K562 (cell line): ENCODE data around the gene KRTAP10-8. TPM values are rescaled to one million over a fixed set of nuclear protein-coding genes. Genes with fewer than 3 reads are reported as not detected.

Source experiments
- ATAC-seq: fragments of 200-7000 bp; cut with Tn5 transposase; 3 replicates; pipeline ENCODE4 v1.9.1; 2020; ENCODE audit warnings: moderate library complexity
- BruUV-seq: library from RNA; stranded (reverse); fragments of 400-500 nt; replicated peaks from 2 replicates; lab custom pipeline; 2021; lab: Mats Ljungman, UMichigan
- CTCF ChIA-PET: fragments of 300-600 bp; formaldehyde crosslinking; extraction: SDS; loops from one replicate; lab custom pipeline; 2021; ENCODE audit warnings: low intra/inter-chr PET ratio; lab: Yijun Ruan, JAX
- POLR2A ChIA-PET: fragments of 300-600, 350-650 bp; sonication (Branson Sonifier 250); formaldehyde crosslinking; extraction: SDS; loops from one replicate; lab custom pipeline; 2021; ENCODE audit warnings: antibody characterized with exemption, inconsistent platforms; lab: Yijun Ruan, JAX
- DNase-seq, 4 experiments: peaks; one replicate each; pipeline versions ENCODE4 v3.0.0 to v3.0.0-alpha.2; 2011 to 2018; ENCODE audit warnings: low spot score in 3 of 4, mixed read lengths in 3 of 4; ENCODE audit errors: extremely low read depth in 1 of 4
- FAIRE-seq: peaks from 2 replicates; lab custom pipeline; 2011; peaks lifted over from hg19 to GRCh38; lab: Jason Lieb, UNC
- H2AFZ ChIP-seq: 2 replicates; pipeline ENCODE4 v1.6.0; 2011; ENCODE audit warnings: low read depth, low read length, control low read depth, inconsistent platforms
- H3K27ac ChIP-seq: fragments of 200-600 bp; 3 replicates; pipeline ENCODE4 v1.8.0; 2011; ENCODE audit warnings: low read depth, mild to moderate bottlenecking, control low read depth, inconsistent platforms, low read length, moderate library complexity, mixed read lengths; ENCODE audit errors: extremely low read depth
- H3K27me3 ChIP-seq, 2 experiments: fragments of 300-600 bp in 1 of 2; 2 replicates in 1 of 2; 3 replicates in 1 of 2; pipeline versions ENCODE4 v1.6.0 to v1.8.0; 2011; ENCODE audit warnings: inconsistent platforms in 2 of 2, low read length in 2 of 2, mild to moderate bottlenecking in 1 of 2, mixed read lengths in 1 of 2, moderate library complexity in 1 of 2; ENCODE audit not compliant: control insufficient read depth in 2 of 2, insufficient read depth in 2 of 2
- H3K36me3 ChIP-seq: fragments of 300-600 bp; 3 replicates; pipeline ENCODE4 v1.8.0; 2011; ENCODE audit warnings: mild to moderate bottlenecking, low read length, inconsistent platforms; ENCODE audit not compliant: control insufficient read depth, insufficient read depth
- H3K4me1 ChIP-seq, 2 experiments: fragments of 200-600 bp in 1 of 2; replicated peaks in 1 of 2; 2 replicates in 1 of 2; 3 replicates in 1 of 2; pipeline versions ENCODE4 v1.5.1 to v1.8.0; 2011; ENCODE audit warnings: inconsistent platforms in 2 of 2, low read length in 2 of 2, mild to moderate bottlenecking in 1 of 2, mixed read lengths in 1 of 2, moderate library complexity in 1 of 2; ENCODE audit not compliant: control insufficient read depth in 2 of 2, insufficient read depth in 2 of 2
- H3K4me2 ChIP-seq: 2 replicates; pipeline ENCODE4 v1.6.1; 2011; ENCODE audit warnings: low read length, control low read depth, inconsistent platforms, mixed read lengths; ENCODE audit not compliant: insufficient read depth
- H3K4me3 ChIP-seq: fragments of 200-600 bp; sonication (generic), shearing (Covaris generic); 2 replicates; pipeline ENCODE4 v1.5.1; 2016; ENCODE audit warnings: control low read depth, inconsistent platforms
- H3K79me2 ChIP-seq: fragments of 200-600 bp; 3 replicates; pipeline ENCODE4 v1.8.0; 2011; ENCODE audit warnings: low read length, inconsistent platforms; ENCODE audit not compliant: control insufficient read depth, insufficient read depth
- H3K9ac ChIP-seq, 2 experiments: 2 replicates each; pipeline versions ENCODE4 v1.6.0 to v1.6.1; 2011; ENCODE audit warnings: low read depth in 2 of 2, low read length in 2 of 2, control low read depth in 1 of 2, inconsistent platforms in 1 of 2, mild to moderate bottlenecking in 1 of 2, mixed read lengths in 1 of 2; ENCODE audit not compliant: insufficient read depth in 1 of 2
- H3K9me1 ChIP-seq: one replicate; pipeline ENCODE4 v1.6.0; 2011; ENCODE audit warnings: inconsistent platforms, mild to moderate bottlenecking, low read length, moderate library complexity; ENCODE audit not compliant: control insufficient read depth, insufficient read depth
- H3K9me3 ChIP-seq: replicated peaks from 2 replicates; pipeline ENCODE4 v1.5.1; 2011; ENCODE audit warnings: low read depth, low read length, inconsistent platforms; ENCODE audit not compliant: control insufficient read depth, insufficient read depth
- H4K20me1 ChIP-seq: replicated peaks from 2 replicates; pipeline ENCODE4 v1.6.1; 2011; ENCODE audit warnings: low read length, inconsistent platforms, mixed read lengths; ENCODE audit not compliant: control insufficient read depth, insufficient read depth
- ARID3A ChIP-seq: IDR thresholded peaks from 2 replicates; pipeline ENCODE4 v1.6.1; 2012; ENCODE audit warnings: low read depth, low read length, improper control_type of control experiment, borderline replicate concordance
- CREM ChIP-seq: IDR thresholded peaks from 2 replicates; pipeline ENCODE4 v1.6.1; 2014; ENCODE audit warnings: antibody characterized with exemption, low read depth
- FOSL1 ChIP-seq: fragments of 200-800 bp; sonication (Bioruptor generic); conservative IDR thresholded peaks from 2 replicates; pipeline ENCODE4 v1.6.1; 2016; ENCODE audit warnings: missing genetic modification characterization, missing compliant biosample characterization
- ILF3 ChIP-seq: fragments of 450-650 bp; IDR thresholded peaks from 2 replicates; pipeline ENCODE4 v1.6.1; 2018; ENCODE audit warnings: antibody characterized with exemption, mild to moderate bottlenecking, moderate library complexity, borderline replicate concordance
- JUND ChIP-seq, 2 experiments: IDR thresholded peaks; 2 replicates in 1 of 2; 3 replicates in 1 of 2; pipeline ENCODE4 v1.6.1; 2011; ENCODE audit warnings: borderline replicate concordance in 2 of 2, low read depth in 2 of 2, low read length in 2 of 2, improper control_type of control experiment in 1 of 2, missing biosample characterization in 1 of 2, missing genetic modification characterization in 1 of 2, missing genetic modification reagents in 1 of 2
- POLR3A ChIP-seq: IDR thresholded peaks from 2 replicates; pipeline ENCODE4 v1.6.1; 2011; ENCODE audit warnings: borderline replicate concordance, mild to moderate bottlenecking, moderate library complexity; ENCODE audit not compliant: insufficient read length, insufficient read depth; ENCODE audit errors: extremely low read depth
- POU5F1 ChIP-seq: fragments of 150-350 bp; IDR thresholded peaks from 2 replicates; pipeline ENCODE4 v1.6.1; 2014; ENCODE audit warnings: borderline replicate concordance, low read length, low read depth, mild to moderate bottlenecking; ENCODE audit not compliant: partially characterized antibody
- SAFB2 ChIP-seq: fragments of 200-400 bp; formaldehyde crosslinking; IDR thresholded peaks from 2 replicates; pipeline ENCODE4 v1.6.1; 2018; ENCODE audit warnings: borderline replicate concordance, low read length, low read depth, moderate library complexity; ENCODE audit not compliant: severe bottlenecking
- ZNF79 ChIP-seq: fragments of 250-450 bp; sonication (Bioruptor Pico); IDR thresholded peaks from 2 replicates; pipeline ENCODE4 v1.4.0; 2020; ENCODE audit warnings: low read depth, mild to moderate bottlenecking, moderate library complexity
- WGBS: fragments of 100-300 bp; shearing (Covaris generic); methylation state at CpG from one replicate; pipeline ENCODE4 v1.1.6; 2016; ENCODE audit warnings: low coverage, mixed read lengths; ENCODE audit not compliant: insufficient coverage; ENCODE audit errors: missing lambda C conversion rate; 5-methylcytosine and 5-hydroxymethylcytosine counted together
- in situ Hi-C: fragments of 300-500 bp; cut with MboI; formaldehyde crosslinking; loops from 4 replicates; pipeline ENCODE4 v1.15.0; 2018; ENCODE audit warnings: inconsistent platforms, mixed read lengths
- intact Hi-C: fragments of 100-400 bp; cut with micrococcal nuclease; formaldehyde crosslinking; loops from 2 replicates; pipeline ENCODE4 v1.14.2; 2022
- polyA plus RNA-seq, 8 experiments: library from polyadenylated mRNA; depleted of rRNA in 4 of 8; stranded (reverse) in 5 of 8; unstranded in 3 of 8; fragments of >200 nt; fragmentation: Nextera tagmentation in 2 of 8; fragmentation: Illumina TruSeq in 1 of 8; extraction: Ambion mirVana in 2 of 8; extraction: Trizol in 1 of 8; gene quantifications; 2 replicates each; pipeline versions ENCODE4 v1.2.1 to v1.2.3, GENCODE V29; 2011 to 2014; ENCODE audit warnings: inconsistent platforms in 1 of 8, missing spikeins in 1 of 8
- total RNA-seq, 7 experiments: library from RNA; depleted of rRNA in 6 of 7; stranded (reverse); fragments of >200 nt in 6 of 7; fragmentation: Illumina TruSeq in 2 of 7; extraction: Trizol in 2 of 7; gene quantifications; 2 replicates each; pipeline versions ENCODE4 v1.2.1 to v1.2.3, GENCODE V29; 2011 to 2021; ENCODE audit warnings: low replicate concordance in 1 of 7
- TF ChIP-seq, protein P1 (sequence below): fragments of 450-650 bp; formaldehyde crosslinking; IDR thresholded peaks from 2 replicates; pipeline ENCODE4 v1.4.0; 2020; ENCODE audit warnings: mild to moderate bottlenecking

KRTAP10-8 gene
- total and polyA plus RNA-seq, 9 of the 15 experiments (the other 6 are each of a cell fraction or from before 2014, with no cell fraction given) = not detected

DNA sequence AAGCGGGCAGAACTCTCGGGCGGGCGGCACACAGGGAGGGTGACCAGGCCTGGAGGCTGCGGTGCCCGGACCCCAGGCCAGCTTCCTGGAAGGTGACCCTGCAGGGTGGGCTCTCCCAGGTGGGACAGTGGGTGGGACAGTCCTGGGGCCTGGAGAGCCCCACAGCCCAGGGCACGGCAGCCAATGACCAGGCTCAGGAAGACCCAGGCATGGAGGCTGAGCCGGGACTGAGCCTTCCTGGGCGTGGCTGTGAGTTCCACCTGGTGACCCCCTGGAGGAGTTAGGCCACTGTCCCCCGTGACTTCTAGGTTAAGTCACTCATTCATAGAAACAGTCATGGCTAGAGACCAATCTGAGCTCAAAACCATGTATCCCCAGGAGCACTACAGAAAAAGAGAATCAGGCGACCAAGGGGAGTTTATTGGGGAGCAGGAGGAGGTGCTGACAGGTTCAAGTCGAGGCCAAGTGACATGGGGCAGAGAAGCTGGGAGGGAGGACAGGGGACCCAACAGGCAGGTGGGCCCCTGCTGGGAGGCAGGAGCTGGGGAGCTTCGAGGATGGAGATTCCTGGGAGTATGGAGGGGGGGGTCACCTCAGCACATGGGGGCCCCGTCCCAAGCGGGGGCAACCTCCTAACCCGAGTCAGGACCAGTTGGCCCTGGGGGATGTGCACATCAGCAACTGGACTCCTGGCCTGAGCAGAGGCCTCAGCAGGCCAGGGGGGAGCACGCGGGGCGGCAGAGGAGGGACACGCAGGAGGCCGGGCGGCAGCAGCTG lies 32.6 kb upstream of the KRTAP10-8 start:
- ATAC-seq (no peak), FAIRE-seq (no peak), DNase-seq (no peak)
- POLR2A ChIA-PET = interaction anchor here (0.7 kb wide), 1 partner anchor 74 kb away, joined by 4 read pairs; no protein-coding TSS in a partner anchor
- Histone ChIP-seq H2AFZ (no peak overlapping the region), H3K9me1 (no peaks in the 10 kb centered on the region), H3K27ac (no peak overlapping the region), H3K79me2 (no peaks in the 10 kb centered on the region), H3K4me2 (no peak overlapping the region), H3K27me3 (peaks cover 0 to 27% of the 10 kb centered on the region in 2 experiments; a peak in 3 of 5 replicates), H4K20me1 (no peaks in the 10 kb centered on the region), H3K9ac (no peak overlapping the region), H3K36me3 (no peaks in the 10 kb centered on the region), H3K4me1 (peaks cover 0 to 4% of the 10 kb centered on the region in 2 experiments; a peak in 2 of 5 replicates), H3K9me3 (peaks cover 3% of the 10 kb centered on the region), H3K4me3 (no peak overlapping the region)
- BruUV-seq = no TSS peak
- in situ Hi-C loops = no loop called here
- WGBS = 2% methylated on average over 20 of the region's 22 CpGs
- intact Hi-C loops = no loop called here
- no peak for TF ChIP-seq ZNF79 (CRISPR knock-in tag)
- CTCF ChIA-PET = no interaction called here

DNA sequence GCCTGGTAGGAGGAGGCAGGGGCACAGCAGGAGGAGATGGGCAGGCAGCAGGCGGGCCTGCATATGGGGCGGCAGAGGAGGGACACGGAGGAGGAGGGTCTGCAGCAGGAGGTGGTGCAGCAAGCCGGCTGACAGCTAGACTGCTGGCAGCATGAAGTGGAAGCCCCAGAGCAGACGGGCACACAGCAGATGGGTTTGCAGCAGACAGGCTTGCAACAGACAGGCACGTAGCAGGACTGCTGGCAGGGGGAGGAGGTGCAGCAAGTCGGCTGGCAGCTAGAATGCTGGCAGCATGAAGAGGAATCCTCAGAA lies 32.1 kb upstream of the KRTAP10-8 start:
- H3K27ac ChIP-seq = no peak overlapping the region
- no peak overlapping the region for H3K4me3 ChIP-seq
- CTCF ChIA-PET = no interaction called here
- BruUV-seq = no TSS peak
- H3K9me1 ChIP-seq = no peaks in the 10 kb centered on the region
- H3K27me3 ChIP-seq = peaks cover 0 to 21% of the 10 kb centered on the region in 2 experiments; a peak in 3 of 5 replicates
- intact Hi-C loops (no loop called here), in situ Hi-C loops (no loop called here)
- no peak overlapping the region for H3K9ac ChIP-seq
- no peak overlapping the region for H3K4me2 ChIP-seq
- H4K20me1 ChIP-seq = no peaks in the 10 kb centered on the region
- ATAC-seq (no peak), DNase-seq (no peak), FAIRE-seq (no peak)
- POLR2A ChIA-PET = interaction anchor here (0.7 kb wide), 1 partner anchor 73 kb away, joined by 4 read pairs; no protein-coding TSS in a partner anchor
- H3K36me3 ChIP-seq = no peaks in the 10 kb centered on the region
- no peak overlapping the region for H2AFZ ChIP-seq
- H3K9me3 ChIP-seq = peaks cover 3% of the 10 kb centered on the region
- no peaks in the 10 kb centered on the region for H3K79me2 ChIP-seq
- WGBS = 2% methylated on average over 7 of the region's 7 CpGs
- H3K4me1 ChIP-seq = peaks cover 0 to 1% of the 10 kb centered on the region in 2 experiments; a peak in 2 of 5 replicates
- TF ChIP-seq FOSL1 (tag) (no peak), POLR3A (no peak), ARID3A (no peak), CREM (no peak), POU5F1 (no peak), ILF3 (no peak), JUND (IDR thresholded peaks at IDR 0.05; ENCODE audit: borderline replicate concordance, low read depth, low read length) (no peak), JUND (tag; IDR thresholded peaks at IDR 0.05; ENCODE audit: borderline replicate concordance, low read depth, low read length) (no peak), SAFB2 (no peak)
- TF ChIP-seq, protein P1, sequence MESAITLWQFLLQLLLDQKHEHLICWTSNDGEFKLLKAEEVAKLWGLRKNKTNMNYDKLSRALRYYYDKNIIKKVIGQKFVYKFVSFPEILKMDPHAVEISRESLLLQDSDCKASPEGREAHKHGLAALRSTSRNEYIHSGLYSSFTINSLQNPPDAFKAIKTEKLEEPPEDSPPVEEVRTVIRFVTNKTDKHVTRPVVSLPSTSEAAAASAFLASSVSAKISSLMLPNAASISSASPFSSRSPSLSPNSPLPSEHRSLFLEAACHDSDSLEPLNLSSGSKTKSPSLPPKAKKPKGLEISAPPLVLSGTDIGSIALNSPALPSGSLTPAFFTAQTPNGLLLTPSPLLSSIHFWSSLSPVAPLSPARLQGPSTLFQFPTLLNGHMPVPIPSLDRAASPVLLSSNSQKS = no peak
